HepG2 (cell line): ENCODE data around the gene ASB14. TPM values are rescaled to one million over a fixed set of nuclear protein-coding genes. Genes with fewer than 3 reads are reported as not detected.

Source experiments
- ATAC-seq: fragments of 200-7000 bp; cut with Tn5 transposase; 3 replicates; pipeline ENCODE4 v1.9.1; 2020; ENCODE audit warnings: mild to moderate bottlenecking, moderate library complexity
- BruUV-seq: library from RNA; stranded (reverse); fragments of 400-500 nt; replicated peaks from 2 replicates; lab custom pipeline; 2021; lab: Mats Ljungman, UMichigan
- CTCF ChIA-PET: fragments of 300-600 bp; formaldehyde crosslinking; extraction: SDS; loops from one replicate; lab custom pipeline; 2021; ENCODE audit warnings: low total read pairs, inconsistent platforms, low intra/inter-chr PET ratio; lab: Yijun Ruan, JAX
- POLR2A ChIA-PET: fragments of 350-600 bp; sonication (Branson Sonifier 250); formaldehyde crosslinking; loops from one replicate; lab custom pipeline; 2020; ENCODE audit warnings: antibody characterized with exemption, inconsistent platforms; lab: Yijun Ruan, JAX
- DNase-seq: peaks from one replicate; pipeline ENCODE4 v3.0.0-alpha.2; 2015; ENCODE audit warnings: low spot score
- FAIRE-seq: peaks from 3 replicates; lab custom pipeline; 2011; peaks lifted over from hg19 to GRCh38; lab: Jason Lieb, UNC
- H2AFZ ChIP-seq: one replicate; pipeline ENCODE4 v1.6.1; 2011; ENCODE audit warnings: low read length, inconsistent platforms
- H3K27ac ChIP-seq: fragments of 300-600 bp; 3 replicates; pipeline ENCODE4 v1.8.0; 2011; ENCODE audit warnings: mixed run types, mild to moderate bottlenecking, mixed read lengths, low read length, inconsistent platforms; ENCODE audit not compliant: insufficient read depth; ENCODE audit errors: extremely low read length
- H3K27me3 ChIP-seq, 2 experiments: fragments of 200-600 bp in 1 of 2; 2 replicates in 1 of 2; 3 replicates in 1 of 2; pipeline versions ENCODE4 v1.6.0 to v1.8.0; 2011; ENCODE audit warnings: low read length in 2 of 2, mild to moderate bottlenecking in 2 of 2, moderate library complexity in 2 of 2, inconsistent platforms in 1 of 2; ENCODE audit not compliant: insufficient read depth in 2 of 2, control insufficient read depth in 1 of 2
- H3K36me3 ChIP-seq, 2 experiments: fragments of 200-600 bp in 1 of 2; replicated peaks in 1 of 2; 2 replicates in 1 of 2; 3 replicates in 1 of 2; pipeline versions ENCODE4 v1.5.1 to v1.8.0; 2011; ENCODE audit warnings: low read length in 2 of 2, inconsistent platforms in 1 of 2; ENCODE audit not compliant: insufficient read depth in 2 of 2, control insufficient read depth in 1 of 2
- H3K4me1 ChIP-seq: 2 replicates; pipeline ENCODE4 v1.5.1; 2012; ENCODE audit warnings: low read length, inconsistent platforms; ENCODE audit not compliant: insufficient read depth
- H3K4me2 ChIP-seq: 2 replicates; pipeline ENCODE4 v1.6.0; 2011; ENCODE audit warnings: low read depth, low read length, inconsistent platforms
- H3K4me3 ChIP-seq, 3 experiments: fragments of 200-600 bp in 1 of 3; sonication (generic), shearing (Covaris generic) in 1 of 3; replicated peaks in 1 of 3; 2 replicates each; pipeline ENCODE4 v1.5.1; 2011 to 2016; ENCODE audit warnings: low read length in 3 of 3, inconsistent platforms in 2 of 3, low read depth in 2 of 3, mild to moderate bottlenecking in 2 of 3, control low read depth in 1 of 3, mixed read lengths in 1 of 3; ENCODE audit not compliant: insufficient read depth in 1 of 3
- H3K79me2 ChIP-seq: one replicate; pipeline ENCODE4 v1.6.1; 2011; ENCODE audit warnings: low read length, inconsistent platforms; ENCODE audit not compliant: insufficient read depth
- H3K9ac ChIP-seq: 2 replicates; pipeline ENCODE4 v1.6.0; 2011; ENCODE audit warnings: mild to moderate bottlenecking, low read depth, low read length, inconsistent platforms; ENCODE audit not compliant: insufficient read depth
- H3K9me3 ChIP-seq: 2 replicates; pipeline ENCODE4 v1.5.1; 2012; ENCODE audit warnings: mild to moderate bottlenecking, low read length
- H4K20me1 ChIP-seq: 2 replicates; pipeline ENCODE4 v1.6.0; 2011; ENCODE audit warnings: inconsistent platforms, mild to moderate bottlenecking, low read length, moderate library complexity; ENCODE audit not compliant: insufficient read depth
- HCFC1 ChIP-seq: fragments of 150-350 bp; IDR thresholded peaks from 2 replicates; pipeline ENCODE4 v1.6.1; 2014; ENCODE audit warnings: low read depth, low read length
- HIC2 ChIP-seq: sonication (generic); formaldehyde crosslinking; IDR thresholded peaks from 2 replicates; pipeline ENCODE4 v1.9.0; 2022; ENCODE audit warnings: low read depth, missing genetic modification reagents
- NFYC ChIP-seq: IDR thresholded peaks from 2 replicates; pipeline ENCODE4 v1.6.1; 2016; ENCODE audit warnings: missing genetic modification reagents, missing compliant biosample characterization
- ZBTB14 ChIP-seq: sonication (generic); formaldehyde crosslinking; IDR thresholded peaks from 2 replicates; pipeline ENCODE4 v1.4.0; 2020; ENCODE audit warnings: missing genetic modification reagents
- ZMAT3 ChIP-seq: sonication (generic); formaldehyde crosslinking; conservative IDR thresholded peaks from 2 replicates; pipeline ENCODE4 v1.7.0; 2021; ENCODE audit warnings: missing genetic modification reagents
- ZNF337 ChIP-seq: sonication (generic); formaldehyde crosslinking; IDR thresholded peaks from 2 replicates; pipeline ENCODE4 v1.5.1; 2020; ENCODE audit warnings: missing genetic modification reagents, low read depth, mild to moderate bottlenecking, borderline replicate concordance
- ZNF570 ChIP-seq: sonication (generic); formaldehyde crosslinking; IDR thresholded peaks from 2 replicates; pipeline ENCODE4 v1.4.0; 2020; ENCODE audit warnings: mild to moderate bottlenecking, missing genetic modification reagents, borderline replicate concordance
- in situ Hi-C: cut with HindIII; loops from 2 replicates; pipeline ENCODE4 v1.10.0; 2017; ENCODE audit warnings: low pct_unique_long_range_greater_than_20kb; ENCODE audit not compliant: extremely low pct_ligation_motif_present
- intact Hi-C: fragments of 100-400 bp; cut with micrococcal nuclease; formaldehyde crosslinking; loops from one replicate; pipeline ENCODE4 v1.10.0; 2022; ENCODE audit not compliant: unreplicated experiment
- polyA plus RNA-seq, 8 experiments: library from polyadenylated mRNA; depleted of rRNA in 3 of 8; stranded (reverse) in 7 of 8; unstranded in 1 of 8; fragments of >200 nt; fragmentation: Illumina TruSeq in 4 of 8; extraction: Trizol in 4 of 8; gene quantifications; 2 replicates each; pipeline versions ENCODE4 v1.2.1 to v1.2.3, GENCODE V29; 2011 to 2016; ENCODE audit warnings: low read depth in 4 of 8, missing spikeins in 1 of 8, mixed read lengths in 1 of 8; ENCODE audit not compliant: insufficient read depth in 1 of 8
- total RNA-seq, 5 experiments: library from RNA; depleted of rRNA; stranded (reverse); fragments of >200 nt; fragmentation: Illumina TruSeq; extraction: Trizol; gene quantifications; 2 replicates each; pipeline ENCODE4 v1.2.3, GENCODE V29; 2016; ENCODE audit warnings: low read depth in 1 of 5

ASB14 gene
- total and polyA plus RNA-seq, 2 of the 13 experiments (the other 11 are each of a cell fraction or from before 2014, with no cell fraction given): not detected

- TF ChIP-seq ZMAT3 (CRISPR knock-in tag): no peak
- no peak for TF ChIP-seq ZBTB14
- no peak for TF ChIP-seq HCFC1
- TF ChIP-seq ZNF337: no peak
- no peak for TF ChIP-seq HIC2 (CRISPR knock-in tag)
- TF ChIP-seq NFYC (CRISPR knock-in tag): no peak
- TF ChIP-seq ZNF570 (CRISPR knock-in tag): no peak
- ChIA-PET POLR2A (no interaction called here), CTCF (no interaction called here)
- no peak overlapping the region for H2AFZ ChIP-seq
- no peak overlapping the region for H3K4me2 ChIP-seq
- H3K79me2 ChIP-seq: no peaks in the 10 kb centered on the region
- BruUV-seq: no TSS peak
- H3K4me3 ChIP-seq: no peak overlapping the region
- peaks cover 6 to 34% of the 10 kb centered on the region in 2 experiments; a peak in 3 of 5 replicates for H3K36me3 ChIP-seq
- no peak overlapping the region for H3K9ac ChIP-seq
- intact Hi-C loops: no loop called here
- no peak for ATAC-seq
- no peaks in the 10 kb centered on the region for H3K4me1 ChIP-seq
- H3K27me3 ChIP-seq: no peaks in the 10 kb centered on the region; a peak in 1 of 5 replicates
- no peak for FAIRE-seq
- H4K20me1 ChIP-seq: no peaks in the 10 kb centered on the region
- H3K9me3 ChIP-seq: no peaks in the 10 kb centered on the region
- in situ Hi-C loops: no loop called here
- no peak for DNase-seq
- H3K27ac ChIP-seq: no peak overlapping the region
Measured at GRCh38 chr3:57257678-57258077, 34.8 kb downstream of the ASB14 start.
